ENCODE measurements around the gene PSMA6.

DNA sequence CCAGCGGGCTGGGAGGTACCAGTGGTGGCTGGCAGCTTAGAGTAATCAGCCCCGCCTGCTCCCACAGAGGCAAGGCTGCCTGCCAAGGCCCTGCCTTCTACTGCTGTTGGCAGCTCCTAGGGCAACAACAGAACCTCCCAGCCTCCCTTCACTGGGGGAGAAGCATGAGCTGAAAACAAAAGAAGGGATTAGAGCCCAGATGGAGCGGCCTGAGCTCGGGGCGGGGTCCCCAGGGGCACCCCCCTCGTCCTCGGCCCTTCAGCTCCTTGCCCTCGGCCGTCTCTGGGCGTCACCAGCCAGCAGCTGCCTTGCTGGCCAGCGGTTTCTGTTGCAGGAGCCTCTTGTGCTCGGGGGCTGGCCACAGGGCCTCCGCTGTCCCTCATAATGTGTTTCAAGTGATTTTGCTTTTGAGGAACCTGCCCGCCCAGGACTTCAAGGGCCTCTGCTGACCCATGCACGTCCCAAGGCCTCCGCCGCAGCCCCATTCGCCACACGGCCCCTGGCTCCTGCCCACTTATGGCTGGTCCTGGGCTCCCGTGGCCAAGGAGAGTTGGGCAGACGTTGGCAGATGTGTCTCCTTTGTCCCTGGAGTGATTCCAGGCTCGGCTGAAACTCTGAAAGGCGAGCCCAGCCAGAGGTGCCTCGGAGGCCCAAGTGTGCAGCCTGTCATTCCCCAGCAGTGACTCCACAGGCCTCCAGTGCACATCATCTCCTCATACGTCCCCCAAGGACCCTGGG, 49.7 kb downstream of the PSMA6 start:
- TF ChIP-seq, protein P1, sequence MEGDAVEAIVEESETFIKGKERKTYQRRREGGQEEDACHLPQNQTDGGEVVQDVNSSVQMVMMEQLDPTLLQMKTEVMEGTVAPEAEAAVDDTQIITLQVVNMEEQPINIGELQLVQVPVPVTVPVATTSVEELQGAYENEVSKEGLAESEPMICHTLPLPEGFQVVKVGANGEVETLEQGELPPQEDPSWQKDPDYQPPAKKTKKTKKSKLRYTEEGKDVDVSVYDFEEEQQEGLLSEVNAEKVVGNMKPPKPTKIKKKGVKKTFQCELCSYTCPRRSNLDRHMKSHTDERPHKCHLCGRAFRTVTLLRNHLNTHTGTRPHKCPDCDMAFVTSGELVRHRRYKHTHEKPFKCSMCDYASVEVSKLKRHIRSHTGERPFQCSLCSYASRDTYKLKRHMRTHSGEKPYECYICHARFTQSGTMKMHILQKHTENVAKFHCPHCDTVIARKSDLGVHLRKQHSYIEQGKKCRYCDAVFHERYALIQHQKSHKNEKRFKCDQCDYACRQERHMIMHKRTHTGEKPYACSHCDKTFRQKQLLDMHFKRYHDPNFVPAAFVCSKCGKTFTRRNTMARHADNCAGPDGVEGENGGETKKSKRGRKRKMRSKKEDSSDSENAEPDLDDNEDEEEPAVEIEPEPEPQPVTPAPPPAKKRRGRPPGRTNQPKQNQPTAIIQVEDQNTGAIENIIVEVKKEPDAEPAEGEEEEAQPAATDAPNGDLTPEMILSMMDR (optimal IDR thresholded peaks at IDR 0.05 in 1 of 3, IDR thresholded peaks at IDR 0.05 in 1 of 3, conservative IDR thresholded peaks at IDR 0.05 in 1 of 3; ENCODE audit: extremely low read depth in 1 of 3, insufficient read depth in 2 of 3, low read length in 3 of 3): no peak
- no peak for TF ChIP-seq EZH2 (IDR thresholded peaks at IDR 0.05; ENCODE audit: low read length)
